SU-DHL-6 (cell line): ENCODE results near the gene CELF6.

Source experiments
- EZH2phosphoT487 ChIP-seq: fragments of 200-600 bp; sonication (generic), shearing (Covaris generic); conservative IDR thresholded peaks from 2 replicates; pipeline ENCODE4 v1.6.1; 2018; ENCODE audit warnings: mild to moderate bottlenecking, antibody characterized with exemption, low read length, moderate library complexity, mixed read lengths
- TF ChIP-seq, protein P1 (sequence below): fragments of 200-600 bp; sonication (generic); IDR thresholded peaks from one replicate; pipeline ENCODE4 v1.5.1; 2017; ENCODE audit warnings: antibody characterized with exemption, mild to moderate bottlenecking, low read length, moderate library complexity; ENCODE audit not compliant: insufficient read depth, poor library complexity, severe bottlenecking

DNA sequence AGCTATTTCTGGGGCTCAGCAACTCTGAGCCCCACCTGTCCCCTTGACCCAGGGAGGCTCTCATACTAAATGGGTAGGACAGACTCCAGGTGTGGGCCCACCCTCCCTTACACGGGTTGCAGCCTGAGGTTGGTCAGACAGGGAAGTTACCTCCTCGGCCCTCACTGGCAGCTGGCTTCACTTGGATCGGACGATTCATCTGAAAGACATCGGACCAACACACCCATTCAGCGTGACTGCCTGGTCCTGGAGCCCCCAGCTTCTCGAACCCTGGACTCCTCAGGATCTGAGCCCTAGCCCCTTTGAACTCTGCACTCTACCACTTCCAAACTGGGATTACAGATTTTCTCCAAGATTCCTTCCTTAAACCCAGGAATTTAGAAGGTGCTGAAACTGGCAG lies 15.4 kb downstream of the CELF6 start:
- TF ChIP-seq, protein P1, sequence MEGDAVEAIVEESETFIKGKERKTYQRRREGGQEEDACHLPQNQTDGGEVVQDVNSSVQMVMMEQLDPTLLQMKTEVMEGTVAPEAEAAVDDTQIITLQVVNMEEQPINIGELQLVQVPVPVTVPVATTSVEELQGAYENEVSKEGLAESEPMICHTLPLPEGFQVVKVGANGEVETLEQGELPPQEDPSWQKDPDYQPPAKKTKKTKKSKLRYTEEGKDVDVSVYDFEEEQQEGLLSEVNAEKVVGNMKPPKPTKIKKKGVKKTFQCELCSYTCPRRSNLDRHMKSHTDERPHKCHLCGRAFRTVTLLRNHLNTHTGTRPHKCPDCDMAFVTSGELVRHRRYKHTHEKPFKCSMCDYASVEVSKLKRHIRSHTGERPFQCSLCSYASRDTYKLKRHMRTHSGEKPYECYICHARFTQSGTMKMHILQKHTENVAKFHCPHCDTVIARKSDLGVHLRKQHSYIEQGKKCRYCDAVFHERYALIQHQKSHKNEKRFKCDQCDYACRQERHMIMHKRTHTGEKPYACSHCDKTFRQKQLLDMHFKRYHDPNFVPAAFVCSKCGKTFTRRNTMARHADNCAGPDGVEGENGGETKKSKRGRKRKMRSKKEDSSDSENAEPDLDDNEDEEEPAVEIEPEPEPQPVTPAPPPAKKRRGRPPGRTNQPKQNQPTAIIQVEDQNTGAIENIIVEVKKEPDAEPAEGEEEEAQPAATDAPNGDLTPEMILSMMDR: no peak
- no peak for TF ChIP-seq EZH2phosphoT487
